Gastrocnemius medialis (tissue), 4 donors: ENCODE data around the gene TMSB10.

Experiments
- POLR2A ChIP-seq, 2 donors: fragments of 450-650 bp; IDR thresholded peaks; one replicate each; pipeline ENCODE4 v1.6.1; 2017; ENCODE audit warnings: antibody characterized with exemption in 2 of 2, mild to moderate bottlenecking in 2 of 2, moderate library complexity in 2 of 2
- TF ChIP-seq, protein P1 (sequence below), 5 experiments: fragments of 450-650 bp in 3 of 5; fragments of 200-600 bp in 2 of 5; sonication (generic) in 2 of 5; IDR thresholded peaks in 4 of 5; conservative IDR thresholded peaks in 1 of 5; 1 replicate in 4 of 5; 2 replicates in 1 of 5; pipeline ENCODE4 v1.5.1; 2016 to 2019; ENCODE audit warnings: antibody characterized with exemption in 5 of 5, mild to moderate bottlenecking in 3 of 5, moderate library complexity in 3 of 5

DNA sequence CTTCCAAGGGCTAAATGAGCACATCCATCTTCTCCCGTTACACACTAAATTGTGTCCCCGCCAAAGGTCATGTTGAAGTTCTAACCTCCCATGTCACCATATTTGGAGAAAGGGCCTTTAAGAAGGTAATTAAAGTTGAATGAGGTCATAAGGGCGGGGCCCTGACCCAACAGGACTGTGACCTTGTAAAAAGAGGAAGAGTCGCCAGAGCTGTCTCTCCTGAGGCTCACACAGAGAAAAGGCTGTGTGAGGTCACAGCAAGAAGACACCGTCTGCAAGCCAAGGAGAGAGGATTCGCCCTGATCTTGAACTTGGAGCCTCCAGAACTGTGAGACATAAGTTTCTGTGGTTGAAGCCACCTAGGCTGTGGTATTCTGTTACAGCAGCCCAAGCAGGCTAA, 48.7 kb upstream of the TMSB10 start:
- TF ChIP-seq, protein P1, sequence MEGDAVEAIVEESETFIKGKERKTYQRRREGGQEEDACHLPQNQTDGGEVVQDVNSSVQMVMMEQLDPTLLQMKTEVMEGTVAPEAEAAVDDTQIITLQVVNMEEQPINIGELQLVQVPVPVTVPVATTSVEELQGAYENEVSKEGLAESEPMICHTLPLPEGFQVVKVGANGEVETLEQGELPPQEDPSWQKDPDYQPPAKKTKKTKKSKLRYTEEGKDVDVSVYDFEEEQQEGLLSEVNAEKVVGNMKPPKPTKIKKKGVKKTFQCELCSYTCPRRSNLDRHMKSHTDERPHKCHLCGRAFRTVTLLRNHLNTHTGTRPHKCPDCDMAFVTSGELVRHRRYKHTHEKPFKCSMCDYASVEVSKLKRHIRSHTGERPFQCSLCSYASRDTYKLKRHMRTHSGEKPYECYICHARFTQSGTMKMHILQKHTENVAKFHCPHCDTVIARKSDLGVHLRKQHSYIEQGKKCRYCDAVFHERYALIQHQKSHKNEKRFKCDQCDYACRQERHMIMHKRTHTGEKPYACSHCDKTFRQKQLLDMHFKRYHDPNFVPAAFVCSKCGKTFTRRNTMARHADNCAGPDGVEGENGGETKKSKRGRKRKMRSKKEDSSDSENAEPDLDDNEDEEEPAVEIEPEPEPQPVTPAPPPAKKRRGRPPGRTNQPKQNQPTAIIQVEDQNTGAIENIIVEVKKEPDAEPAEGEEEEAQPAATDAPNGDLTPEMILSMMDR (IDR thresholded peaks at IDR 0.05 in 4 of 5, conservative IDR thresholded peaks at IDR 0.05 in 1 of 5), result no peak
- TF ChIP-seq POLR2A (IDR thresholded peaks at IDR 0.05), result no peak
